ENCODE measurements around the gene RPL18. TPM values are rescaled to one million over a fixed set of nuclear protein-coding genes. Genes with fewer than 3 reads are reported as not detected.
A peak's percentile ranks its signal among the peaks of the same experiment; 100 is the strongest.

RPL18 gene
- total and polyA plus RNA-seq, 4 donors: 276 to 830 (median 586) TPM

DNA sequence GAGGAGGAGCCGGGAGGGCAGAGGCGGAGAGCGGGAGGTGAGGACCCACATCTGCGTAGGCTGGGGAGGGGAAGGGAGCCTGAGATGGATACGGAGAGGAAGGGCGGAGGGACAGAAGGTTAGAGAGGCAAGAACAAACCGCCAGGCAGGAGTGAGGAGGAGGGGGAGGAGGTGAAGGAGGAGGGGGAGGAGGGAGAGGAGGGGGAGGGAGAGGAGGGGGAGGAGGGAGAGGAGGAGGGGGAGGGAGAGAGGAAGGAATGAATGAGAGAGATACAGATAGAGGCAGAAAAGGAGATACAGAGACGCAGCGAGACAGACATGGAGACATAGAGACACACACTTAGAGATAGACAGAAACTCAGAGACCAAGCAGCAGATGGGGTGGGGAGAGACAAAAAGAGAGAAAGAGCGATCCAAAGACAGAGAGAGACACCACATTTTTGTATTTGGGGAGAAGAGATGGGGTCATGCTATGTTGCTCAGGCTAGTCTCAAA, 27.8 kb upstream of the RPL18 start:
- Histone ChIP-seq H3K36me3 (ENCODE audit: control insufficient read depth in 4 of 4, insufficient read depth in 3 of 4, low read depth in 1 of 4, low read length in 3 of 4) (no peaks in the 10 kb centered on the region), H3K4me1 (ENCODE audit: control insufficient read depth in 4 of 4, insufficient read depth in 4 of 4, low read length in 3 of 4) (peaks cover 2 to 21% (median 10%) of the 10 kb centered on the region in 4 donors), H3K4me3 (ENCODE audit: low read depth in 1 of 3, low read length in 3 of 3) (no peak overlapping the region), H3K27me3 (ENCODE audit: control insufficient read depth in 4 of 4, insufficient read depth in 4 of 4, low read length in 3 of 4) (no peaks in the 10 kb centered on the region), H3K9ac (ENCODE audit: low read depth in 1 of 2, low read length in 2 of 2) (no peak overlapping the region), H3K9me3 (ENCODE audit: control insufficient read depth in 4 of 4, low read length in 3 of 4) (no peaks in the 10 kb centered on the region), H3K27ac (ENCODE audit: low read depth in 1 of 2, low read length in 2 of 2) (no peak overlapping the region)
- no peak for DNase-seq (ENCODE audit: low spot score)
- 18% methylated on average over 9 of the region's 10 CpGs for WGBS
- TF ChIP-seq FOXA1 (IDR thresholded peaks at IDR 0.05): no peak
- TF ChIP-seq FOXA2 (IDR thresholded peaks at IDR 0.05): no peak
- TF ChIP-seq RAD21 (IDR thresholded peaks at IDR 0.05): no peak
- TF ChIP-seq HNF4A (conservative IDR thresholded peaks at IDR 0.05): no peak
- TF ChIP-seq YY1 (IDR thresholded peaks at IDR 0.05): no peak
- TF ChIP-seq TAF1 (conservative IDR thresholded peaks at IDR 0.05): no peak
- no peak for TF ChIP-seq HNF4G (IDR thresholded peaks at IDR 0.05)
- no peak for TF ChIP-seq SP1 (IDR thresholded peaks at IDR 0.05)
- TF ChIP-seq, protein P1, sequence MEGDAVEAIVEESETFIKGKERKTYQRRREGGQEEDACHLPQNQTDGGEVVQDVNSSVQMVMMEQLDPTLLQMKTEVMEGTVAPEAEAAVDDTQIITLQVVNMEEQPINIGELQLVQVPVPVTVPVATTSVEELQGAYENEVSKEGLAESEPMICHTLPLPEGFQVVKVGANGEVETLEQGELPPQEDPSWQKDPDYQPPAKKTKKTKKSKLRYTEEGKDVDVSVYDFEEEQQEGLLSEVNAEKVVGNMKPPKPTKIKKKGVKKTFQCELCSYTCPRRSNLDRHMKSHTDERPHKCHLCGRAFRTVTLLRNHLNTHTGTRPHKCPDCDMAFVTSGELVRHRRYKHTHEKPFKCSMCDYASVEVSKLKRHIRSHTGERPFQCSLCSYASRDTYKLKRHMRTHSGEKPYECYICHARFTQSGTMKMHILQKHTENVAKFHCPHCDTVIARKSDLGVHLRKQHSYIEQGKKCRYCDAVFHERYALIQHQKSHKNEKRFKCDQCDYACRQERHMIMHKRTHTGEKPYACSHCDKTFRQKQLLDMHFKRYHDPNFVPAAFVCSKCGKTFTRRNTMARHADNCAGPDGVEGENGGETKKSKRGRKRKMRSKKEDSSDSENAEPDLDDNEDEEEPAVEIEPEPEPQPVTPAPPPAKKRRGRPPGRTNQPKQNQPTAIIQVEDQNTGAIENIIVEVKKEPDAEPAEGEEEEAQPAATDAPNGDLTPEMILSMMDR (IDR thresholded peaks at IDR 0.05; ENCODE audit: low read depth, low read length, missing input control): no peak
- TF ChIP-seq GABPA (IDR thresholded peaks at IDR 0.05 in 1 of 2, conservative IDR thresholded peaks at IDR 0.05 in 1 of 2): no peak
- no peak for TF ChIP-seq RXRA (IDR thresholded peaks at IDR 0.05)

DNA sequence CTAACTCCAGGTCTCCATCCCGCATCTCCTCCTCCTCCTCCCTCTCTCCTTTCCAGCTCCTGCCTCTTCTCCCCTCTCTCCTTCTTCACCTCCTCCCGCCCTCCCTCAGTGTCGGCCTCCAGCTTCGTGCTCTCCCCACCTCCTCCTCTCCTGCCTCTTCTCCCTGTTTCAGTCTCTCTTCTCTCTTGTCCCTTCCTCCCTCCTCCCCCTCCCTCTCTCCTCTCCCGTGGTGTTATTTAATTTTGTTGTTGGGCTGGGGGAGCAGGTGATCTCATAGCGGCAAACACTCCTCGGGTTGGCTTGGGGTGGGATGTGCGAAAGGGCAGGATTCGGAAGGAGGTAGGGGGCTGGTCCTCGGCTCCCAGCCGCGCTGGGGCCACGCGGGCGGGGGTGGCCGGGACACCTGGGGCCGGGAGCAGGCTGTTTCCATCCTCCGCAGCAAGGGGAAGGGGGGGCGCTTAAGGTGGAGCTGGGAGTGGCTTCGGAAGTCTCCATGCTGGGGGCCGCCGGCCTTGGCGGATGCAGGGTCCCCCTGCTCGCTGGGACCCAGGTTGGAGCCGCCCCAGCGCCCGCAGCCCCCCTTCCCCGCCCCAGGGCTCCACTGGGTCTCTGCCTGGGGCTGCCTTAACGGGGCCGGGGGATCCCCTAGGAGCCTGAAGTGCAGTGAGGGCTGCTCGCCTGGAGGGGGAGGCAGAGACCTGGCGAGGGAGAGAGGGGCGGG, 27.2 kb upstream of the RPL18 start, which contains the start of gene CA11:
TSS of gene CA11 (minus strand) at position 187 of the 721 bp plus-strand sequence. CDS start 555 bp downstream, outside the sequence.
- no peak for TF ChIP-seq HNF4G (IDR thresholded peaks at IDR 0.05)
- TF ChIP-seq, protein P2, sequence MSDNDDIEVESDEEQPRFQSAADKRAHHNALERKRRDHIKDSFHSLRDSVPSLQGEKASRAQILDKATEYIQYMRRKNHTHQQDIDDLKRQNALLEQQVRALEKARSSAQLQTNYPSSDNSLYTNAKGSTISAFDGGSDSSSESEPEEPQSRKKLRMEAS (IDR thresholded peaks at IDR 0.05): no peak
- TF ChIP-seq FOXA2 (IDR thresholded peaks at IDR 0.05): no peak
- no peak for TF ChIP-seq YY1 (IDR thresholded peaks at IDR 0.05)
- peak; percentile 83 to 87 for TF ChIP-seq RAD21 (IDR thresholded peaks at IDR 0.05)
- no peak for TF ChIP-seq FOXA1 (IDR thresholded peaks at IDR 0.05)
- TF ChIP-seq RXRA (IDR thresholded peaks at IDR 0.05): no peak
- TF ChIP-seq EGR1 (IDR thresholded peaks at IDR 0.05; ENCODE audit: low read depth in 2 of 2): no peak
- TF ChIP-seq, protein P3, sequence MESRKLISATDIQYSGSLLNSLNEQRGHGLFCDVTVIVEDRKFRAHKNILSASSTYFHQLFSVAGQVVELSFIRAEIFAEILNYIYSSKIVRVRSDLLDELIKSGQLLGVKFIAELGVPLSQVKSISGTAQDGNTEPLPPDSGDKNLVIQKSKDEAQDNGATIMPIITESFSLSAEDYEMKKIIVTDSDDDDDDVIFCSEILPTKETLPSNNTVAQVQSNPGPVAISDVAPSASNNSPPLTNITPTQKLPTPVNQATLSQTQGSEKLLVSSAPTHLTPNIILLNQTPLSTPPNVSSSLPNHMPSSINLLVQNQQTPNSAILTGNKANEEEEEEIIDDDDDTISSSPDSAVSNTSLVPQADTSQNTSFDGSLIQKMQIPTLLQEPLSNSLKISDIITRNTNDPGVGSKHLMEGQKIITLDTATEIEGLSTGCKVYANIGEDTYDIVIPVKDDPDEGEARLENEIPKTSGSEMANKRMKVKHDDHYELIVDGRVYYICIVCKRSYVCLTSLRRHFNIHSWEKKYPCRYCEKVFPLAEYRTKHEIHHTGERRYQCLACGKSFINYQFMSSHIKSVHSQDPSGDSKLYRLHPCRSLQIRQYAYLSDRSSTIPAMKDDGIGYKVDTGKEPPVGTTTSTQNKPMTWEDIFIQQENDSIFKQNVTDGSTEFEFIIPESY (IDR thresholded peaks at IDR 0.05): no peak
- no peak for TF ChIP-seq JUND (IDR thresholded peaks at IDR 0.05)
- TF ChIP-seq GABPA (IDR thresholded peaks at IDR 0.05 in 1 of 2, conservative IDR thresholded peaks at IDR 0.05 in 1 of 2): no peak
- no peak for TF ChIP-seq ATF3 (IDR thresholded peaks at IDR 0.05)
- TF ChIP-seq SP1 (IDR thresholded peaks at IDR 0.05): no peak
- no peak for TF ChIP-seq NR2F2 (IDR thresholded peaks at IDR 0.05)
- TF ChIP-seq HNF4A (conservative IDR thresholded peaks at IDR 0.05): no peak
- TF ChIP-seq, protein P1 (IDR thresholded peaks at IDR 0.05; ENCODE audit: low read depth, low read length, missing input control): peak; percentile 70
- WGBS: 2% methylated on average over 33 of the region's 33 CpGs
- no peaks in the 10 kb centered on the region for H3K36me3 ChIP-seq (ENCODE audit: control insufficient read depth in 4 of 4, insufficient read depth in 3 of 4, low read depth in 1 of 4, low read length in 3 of 4)
- peak within 1 kb of the TSS; percentile 64 to 82 for H3K27ac ChIP-seq (ENCODE audit: low read depth in 1 of 2, low read length in 2 of 2)
- H3K27me3 ChIP-seq (ENCODE audit: control insufficient read depth in 4 of 4, insufficient read depth in 4 of 4, low read length in 3 of 4): no peaks in the 10 kb centered on the region
- peak; percentile 78 for DNase-seq (ENCODE audit: low spot score)
- H3K9me3 ChIP-seq (ENCODE audit: control insufficient read depth in 4 of 4, low read length in 3 of 4): no peaks in the 10 kb centered on the region
- H3K4me3 ChIP-seq (ENCODE audit: low read depth in 1 of 3, low read length in 3 of 3): peak within 1 kb of the TSS; percentile 8 to 35 (median 11)
- peaks cover 2 to 21% (median 11%) of the 10 kb centered on the region in 4 donors for H3K4me1 ChIP-seq (ENCODE audit: control insufficient read depth in 4 of 4, insufficient read depth in 4 of 4, low read length in 3 of 4)
- peak within 1 kb of the TSS; percentile 32 to 34 for H3K9ac ChIP-seq (ENCODE audit: low read depth in 1 of 2, low read length in 2 of 2)
